SK-N-MC (cell line): ENCODE data around the gene STON2.

Experiments
- DNase-seq: peaks from one replicate; pipeline ENCODE4 v3.0.0-alpha.2; 2011; ENCODE audit warnings: low read depth, low spot score
- H3K27ac ChIP-seq: fragments of 200-600 bp; sonication (generic); 2 replicates; pipeline ENCODE4 v1.5.1; 2016; ENCODE audit warnings: mixed run types
- H3K36me3 ChIP-seq: fragments of 200-600 bp; sonication (generic); 2 replicates; pipeline ENCODE4 v1.6.1; 2017; ENCODE audit warnings: antibody characterized with exemption, low read length, mixed read lengths; ENCODE audit not compliant: insufficient read depth
- H3K4me3 ChIP-seq: fragments of 200-600 bp; sonication (generic); 2 replicates; pipeline ENCODE4 v1.5.1; 2016
- H3K9ac ChIP-seq: fragments of 200-600 bp; sonication (generic); 2 replicates; pipeline ENCODE4 v1.8.0; 2017; ENCODE audit warnings: mixed run types, mixed read lengths; ENCODE audit not compliant: insufficient read length
- H3K9me3 ChIP-seq: fragments of 200-600 bp; sonication (generic); 2 replicates; pipeline ENCODE4 v1.6.1; 2017; ENCODE audit warnings: low read depth, mild to moderate bottlenecking, antibody characterized with exemption, low read length, moderate library complexity, mixed read lengths
- EZH2 ChIP-seq: fragments of 200-600 bp; sonication (generic); IDR thresholded peaks from one replicate; pipeline ENCODE4 v1.6.1; 2017; ENCODE audit warnings: antibody characterized with exemption
- FOXP2 ChIP-seq: optimal IDR thresholded peaks from 2 replicates; pipeline ENCODE3; 2011; ENCODE audit warnings: mild to moderate bottlenecking, moderate library complexity; ENCODE audit not compliant: insufficient read depth; ENCODE audit errors: extremely low read length, control extremely low read depth
- POLR2AphosphoS5 ChIP-seq: IDR thresholded peaks from 2 replicates; pipeline ENCODE4 v1.6.1; 2012; ENCODE audit warnings: mild to moderate bottlenecking, low read depth, low read length, borderline replicate concordance

The STON2 gene

DNA sequence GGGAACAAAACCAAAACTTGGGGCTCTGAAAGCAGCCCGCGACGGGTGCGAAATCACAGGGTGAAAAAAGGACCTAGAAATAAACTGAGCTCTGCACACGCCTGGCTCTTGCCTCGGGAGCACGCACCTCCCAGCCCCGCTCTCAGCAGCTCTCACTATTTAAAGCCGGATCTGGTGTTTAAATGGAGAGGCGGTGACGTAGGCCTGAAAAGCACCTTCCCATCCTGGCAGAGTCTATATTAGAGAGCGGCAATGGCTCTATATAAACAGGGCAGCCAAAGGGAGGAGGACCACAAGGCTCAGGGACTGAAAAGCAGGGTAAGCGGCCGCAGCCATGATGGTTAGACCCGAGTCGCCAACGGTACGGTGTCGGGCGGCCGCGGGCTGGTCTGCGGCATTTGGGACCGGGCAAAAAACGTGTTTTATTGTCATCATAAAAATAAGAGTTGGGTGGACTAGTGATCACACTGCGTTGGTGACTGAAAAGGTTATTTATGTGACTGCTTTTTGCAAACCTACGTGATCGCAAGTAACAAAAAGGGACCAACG lies 180.8 kb downstream of the STON2 start:
- Histone ChIP-seq H3K36me3 (peaks cover 25% of the 10 kb centered on the region), H3K9ac (peak overlapping the region; percentile 96), H3K4me3 (peak overlapping the region; percentile 98), H3K27ac (peak overlapping the region; percentile 94), H3K9me3 (no peaks in the 10 kb centered on the region)
- peak; percentile 9 for TF ChIP-seq FOXP2
- TF ChIP-seq EZH2, result no peak
- peak; percentile 100 for TF ChIP-seq POLR2AphosphoS5
- peak; percentile 97 for DNase-seq

DNA sequence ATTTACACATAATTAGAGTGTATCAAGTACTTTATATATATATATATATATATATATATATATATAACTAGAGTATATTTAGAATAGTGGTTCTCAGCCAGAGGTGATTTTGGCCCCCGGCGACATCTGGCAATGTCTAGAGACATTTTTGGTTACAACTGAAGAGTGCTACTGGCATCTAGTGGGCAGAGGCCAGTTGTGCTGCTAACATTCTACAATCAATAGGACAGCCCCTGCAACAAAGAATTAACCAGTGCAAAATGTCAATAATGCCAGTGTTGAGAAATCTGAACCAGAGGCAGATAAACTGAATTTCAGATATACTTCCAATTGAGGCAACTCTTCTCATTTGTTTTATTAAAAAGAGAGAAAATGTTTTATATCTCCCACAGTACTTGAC lies 188.3 kb downstream of the STON2 start:
- H3K36me3 ChIP-seq, result peaks cover 45% of the 10 kb centered on the region
- H3K4me3 ChIP-seq, result no peak overlapping the region
- no peak overlapping the region for H3K27ac ChIP-seq
- TF ChIP-seq FOXP2 (no peak), EZH2 (no peak), POLR2AphosphoS5 (no peak)
- no peak overlapping the region for H3K9ac ChIP-seq
- no peak for DNase-seq
- no peaks in the 10 kb centered on the region for H3K9me3 ChIP-seq
